GM18505 (cell line): ENCODE data around the gene NEK1.

Experiments used
- ATAC-seq: cut with Tn5 transposase; IDR thresholded peaks from one replicate; pipeline ENCODE4 v1.9.1; 2021; ENCODE audit not compliant: unreplicated experiment
- POLR2A ChIP-seq: IDR thresholded peaks from 4 replicates; pipeline ENCODE4 v1.6.1; 2011; ENCODE audit warnings: borderline replicate concordance; ENCODE audit not compliant: insufficient read depth, insufficient read length; ENCODE audit errors: extremely low read depth

Gene NEK1, protein sequence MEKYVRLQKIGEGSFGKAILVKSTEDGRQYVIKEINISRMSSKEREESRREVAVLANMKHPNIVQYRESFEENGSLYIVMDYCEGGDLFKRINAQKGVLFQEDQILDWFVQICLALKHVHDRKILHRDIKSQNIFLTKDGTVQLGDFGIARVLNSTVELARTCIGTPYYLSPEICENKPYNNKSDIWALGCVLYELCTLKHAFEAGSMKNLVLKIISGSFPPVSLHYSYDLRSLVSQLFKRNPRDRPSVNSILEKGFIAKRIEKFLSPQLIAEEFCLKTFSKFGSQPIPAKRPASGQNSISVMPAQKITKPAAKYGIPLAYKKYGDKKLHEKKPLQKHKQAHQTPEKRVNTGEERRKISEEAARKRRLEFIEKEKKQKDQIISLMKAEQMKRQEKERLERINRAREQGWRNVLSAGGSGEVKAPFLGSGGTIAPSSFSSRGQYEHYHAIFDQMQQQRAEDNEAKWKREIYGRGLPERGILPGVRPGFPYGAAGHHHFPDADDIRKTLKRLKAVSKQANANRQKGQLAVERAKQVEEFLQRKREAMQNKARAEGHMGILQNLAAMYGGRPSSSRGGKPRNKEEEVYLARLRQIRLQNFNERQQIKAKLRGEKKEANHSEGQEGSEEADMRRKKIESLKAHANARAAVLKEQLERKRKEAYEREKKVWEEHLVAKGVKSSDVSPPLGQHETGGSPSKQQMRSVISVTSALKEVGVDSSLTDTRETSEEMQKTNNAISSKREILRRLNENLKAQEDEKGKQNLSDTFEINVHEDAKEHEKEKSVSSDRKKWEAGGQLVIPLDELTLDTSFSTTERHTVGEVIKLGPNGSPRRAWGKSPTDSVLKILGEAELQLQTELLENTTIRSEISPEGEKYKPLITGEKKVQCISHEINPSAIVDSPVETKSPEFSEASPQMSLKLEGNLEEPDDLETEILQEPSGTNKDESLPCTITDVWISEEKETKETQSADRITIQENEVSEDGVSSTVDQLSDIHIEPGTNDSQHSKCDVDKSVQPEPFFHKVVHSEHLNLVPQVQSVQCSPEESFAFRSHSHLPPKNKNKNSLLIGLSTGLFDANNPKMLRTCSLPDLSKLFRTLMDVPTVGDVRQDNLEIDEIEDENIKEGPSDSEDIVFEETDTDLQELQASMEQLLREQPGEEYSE (N-terminal part only)

DNA sequence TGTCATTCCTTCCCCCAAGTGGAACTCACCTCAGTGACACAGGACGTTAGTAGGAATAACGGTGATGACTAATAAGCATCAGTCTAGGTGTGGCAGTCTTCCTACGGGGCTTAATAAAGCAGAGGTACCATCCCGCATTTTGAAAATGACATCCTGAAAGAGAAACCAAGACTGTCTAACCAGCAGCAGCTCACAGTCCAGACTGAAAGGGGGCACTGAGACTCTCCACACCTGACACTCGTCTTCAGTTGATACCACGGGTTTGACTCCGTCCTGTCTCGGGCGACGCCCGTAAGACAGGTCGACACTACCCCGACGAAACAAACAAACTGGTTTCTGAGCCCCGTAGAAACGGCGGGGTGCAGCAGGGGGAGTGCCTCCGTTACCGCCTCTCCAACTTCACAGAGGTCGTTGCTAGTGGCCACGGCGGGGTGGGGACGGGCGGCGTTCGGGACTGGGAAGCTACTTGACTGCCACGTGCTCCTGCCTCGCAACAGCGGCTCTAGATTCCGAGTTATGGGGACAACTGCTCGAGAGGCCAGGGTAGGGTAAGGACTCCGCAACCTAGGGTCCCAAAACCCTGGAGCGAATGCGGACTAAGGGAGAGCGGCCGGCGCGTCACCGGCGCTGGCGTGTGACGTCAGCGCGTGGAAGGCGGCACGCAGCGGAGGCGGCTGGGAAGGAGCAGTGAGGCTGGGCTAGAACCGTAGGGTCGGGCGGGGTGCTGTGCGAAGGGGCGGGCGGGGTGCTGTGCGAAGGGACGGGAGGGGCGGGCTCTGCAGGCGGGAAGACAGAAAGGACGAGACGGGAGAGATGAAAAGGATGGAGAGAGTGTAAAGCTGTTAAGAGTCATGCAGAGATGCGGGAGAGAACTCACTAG is at the start of gene NEK1:
Gene NEK1 (minus strand): TSS at position 593 of the 880 bp plus-strand sequence. CDS start 9,953 bp downstream, outside the sequence.
- peak; percentile 95 for TF ChIP-seq POLR2A
- ATAC-seq = peak; percentile 94

DNA sequence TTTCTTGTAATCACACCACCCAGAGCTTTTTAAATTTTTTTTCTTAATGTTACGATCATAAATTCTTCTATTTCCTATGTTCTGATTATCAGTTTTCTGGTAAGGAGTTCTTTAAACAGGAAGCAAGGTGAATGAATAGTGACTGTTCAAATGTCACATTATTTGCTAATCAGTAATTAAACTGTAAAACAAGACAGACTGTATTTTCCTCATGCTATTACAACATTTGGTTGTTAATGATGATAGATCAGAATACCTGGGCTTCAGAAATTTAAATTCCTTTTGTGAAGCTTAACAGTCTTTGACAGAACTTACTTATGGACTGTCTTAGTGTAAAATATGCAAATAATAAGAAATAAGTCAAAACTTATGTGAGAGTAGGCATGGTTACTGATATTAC is 49.4 kb upstream of the NEK1 start:
- ATAC-seq = no peak
- TF ChIP-seq POLR2A = no peak

DNA sequence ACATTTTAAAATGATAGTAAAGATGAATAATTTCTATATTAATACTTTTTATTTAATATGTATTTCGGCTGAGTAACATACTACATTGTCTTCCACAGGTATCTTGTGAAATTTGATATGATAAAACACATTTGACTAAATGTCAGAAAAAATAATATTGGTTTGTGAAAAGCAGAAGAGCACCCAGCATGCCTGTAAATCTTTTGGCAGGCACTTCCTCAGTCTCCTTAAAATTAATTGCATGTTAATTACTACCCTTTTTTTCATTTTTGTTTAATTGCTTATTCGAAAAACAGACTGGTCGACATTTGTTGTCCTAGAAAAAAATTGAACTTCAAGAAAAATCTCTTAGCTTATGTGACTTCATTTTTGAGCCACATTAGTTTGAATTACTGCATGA is 48.5 kb upstream of the NEK1 start:
- no peak for ATAC-seq
- TF ChIP-seq POLR2A = no peak

DNA sequence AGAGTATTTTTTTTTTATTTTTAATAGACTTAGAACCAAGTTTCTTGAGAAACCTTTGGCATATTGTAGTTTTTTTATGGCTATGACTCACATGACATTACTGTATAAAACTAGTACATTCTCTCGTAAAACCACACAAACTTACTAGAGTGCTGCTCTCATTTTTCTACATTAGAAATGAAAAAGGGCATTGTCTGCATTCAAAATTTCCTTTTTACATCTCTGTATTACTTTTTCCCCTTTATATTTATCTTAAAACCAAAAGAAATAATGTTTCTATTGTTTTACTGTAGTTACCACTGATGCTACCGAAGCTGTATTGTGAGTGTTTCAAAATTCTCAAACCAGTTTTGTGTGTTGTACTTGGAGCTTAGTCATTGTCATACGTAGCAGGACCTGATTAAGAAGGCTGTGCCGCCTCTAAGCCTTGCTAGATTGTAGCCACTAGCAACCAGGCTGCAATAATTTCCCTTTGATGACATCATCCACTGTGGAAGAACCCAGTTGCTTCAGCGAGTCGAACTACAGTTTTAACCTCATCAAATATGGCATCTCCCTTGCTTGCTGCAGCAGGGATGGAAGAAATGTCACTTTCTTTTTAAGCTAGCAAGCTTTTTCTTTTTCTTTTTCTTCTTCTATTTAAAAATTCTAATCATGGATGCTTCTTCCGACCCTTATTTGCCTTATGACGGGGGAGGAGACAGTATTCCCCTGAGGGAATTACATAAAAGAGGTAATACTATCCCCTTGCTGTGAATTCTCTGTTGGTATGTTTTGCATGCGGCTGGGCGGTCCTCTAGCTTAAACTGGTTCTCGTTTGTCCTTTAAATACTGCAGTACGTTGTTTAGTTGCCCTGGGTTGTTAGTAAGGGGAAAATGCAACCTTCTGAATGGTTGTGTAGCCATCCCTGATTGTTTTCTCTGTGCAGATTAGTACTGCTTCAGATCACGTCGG is 47.6 kb upstream of the NEK1 start:
- peak; percentile 98 for ATAC-seq
- peak; percentile 18 for TF ChIP-seq POLR2A

DNA sequence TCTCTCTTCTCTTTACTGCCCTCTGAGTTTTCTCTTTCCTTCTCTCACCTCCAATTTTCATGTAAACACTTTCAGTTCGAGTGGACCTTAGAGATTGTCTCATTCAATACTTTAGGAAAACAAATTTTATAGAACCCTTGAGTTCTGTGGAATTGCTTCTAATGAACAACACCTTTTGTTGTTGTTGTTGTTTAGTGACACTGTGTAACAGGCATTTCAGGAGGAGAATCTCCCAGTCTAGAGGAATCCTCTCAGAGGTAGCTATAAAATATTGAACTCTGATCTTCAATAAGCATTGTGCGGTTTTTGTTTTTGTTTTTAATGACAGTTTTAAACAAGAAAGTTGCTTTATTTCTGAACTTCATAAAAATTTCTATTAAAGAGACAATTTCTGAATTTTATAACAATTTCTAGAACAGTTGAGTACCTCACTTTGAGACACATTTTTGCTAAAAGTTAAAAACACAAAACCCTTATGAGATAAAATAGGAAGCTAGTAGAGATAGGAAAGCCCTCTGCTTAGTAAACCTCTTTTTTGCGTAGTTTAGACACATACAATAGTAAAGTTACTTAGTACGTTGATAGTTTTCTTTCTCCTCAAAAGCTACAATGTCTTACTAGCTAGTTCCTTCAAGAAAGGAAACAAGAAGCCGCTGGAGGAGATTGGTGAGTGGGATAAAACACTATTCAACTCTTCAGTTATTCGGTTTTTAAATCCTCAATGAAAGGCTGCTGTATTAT is 46.8 kb upstream of the NEK1 start:
- ATAC-seq = no peak

DNA sequence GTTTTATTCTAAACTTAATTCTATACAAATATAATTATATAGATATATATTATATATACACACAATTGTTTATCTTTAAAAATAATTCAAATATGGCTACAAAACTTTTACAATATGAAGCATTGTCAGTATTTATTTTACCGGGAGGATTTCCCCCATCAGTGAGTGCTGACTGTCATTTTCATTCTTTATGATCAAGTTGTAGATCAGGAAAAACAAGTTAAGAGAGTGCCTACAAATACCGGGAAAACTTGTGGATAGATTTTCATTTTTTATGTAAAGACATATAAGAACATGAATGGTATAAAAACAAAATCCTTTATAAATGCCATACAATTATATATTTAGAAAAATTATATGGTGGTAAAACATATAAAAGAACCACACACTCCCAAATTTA is 45.8 kb upstream of the NEK1 start:
- ATAC-seq = no peak
- no peak for TF ChIP-seq POLR2A

More for the DNA sequence above, 46.8 kb upstream of the NEK1 start:
- TF ChIP-seq POLR2A = no peak

DNA sequence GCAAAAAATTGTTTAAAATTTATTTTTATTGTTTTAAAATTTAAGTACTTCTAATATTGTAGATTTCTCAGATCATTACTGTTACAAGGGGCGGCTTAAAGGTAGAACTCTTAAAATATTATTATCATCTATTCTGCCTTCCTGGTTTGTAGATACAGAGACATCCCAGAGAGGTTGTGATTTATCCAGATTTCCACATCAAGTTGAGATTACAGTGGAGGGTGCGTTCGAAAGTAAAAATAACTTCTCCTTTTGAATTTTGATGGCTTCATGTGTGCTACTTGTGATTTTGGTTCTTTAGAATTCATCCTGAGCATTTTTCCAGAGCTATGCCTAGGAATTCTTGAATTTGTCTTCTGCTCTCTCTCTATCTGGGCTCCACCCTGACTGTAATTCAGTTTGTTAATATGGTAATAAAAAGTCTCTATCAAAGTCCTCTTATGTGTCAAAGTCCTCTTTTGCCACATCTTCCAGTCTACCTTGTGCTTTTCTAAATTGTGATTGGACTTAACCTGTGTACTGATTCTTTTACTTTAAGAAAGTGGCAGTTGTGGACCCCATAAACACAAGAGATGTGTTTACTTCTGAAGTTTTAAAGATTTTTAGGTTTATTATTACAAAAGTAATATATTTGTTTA is 45.2 kb upstream of the NEK1 start:
- ATAC-seq = no peak
- no peak for TF ChIP-seq POLR2A

DNA sequence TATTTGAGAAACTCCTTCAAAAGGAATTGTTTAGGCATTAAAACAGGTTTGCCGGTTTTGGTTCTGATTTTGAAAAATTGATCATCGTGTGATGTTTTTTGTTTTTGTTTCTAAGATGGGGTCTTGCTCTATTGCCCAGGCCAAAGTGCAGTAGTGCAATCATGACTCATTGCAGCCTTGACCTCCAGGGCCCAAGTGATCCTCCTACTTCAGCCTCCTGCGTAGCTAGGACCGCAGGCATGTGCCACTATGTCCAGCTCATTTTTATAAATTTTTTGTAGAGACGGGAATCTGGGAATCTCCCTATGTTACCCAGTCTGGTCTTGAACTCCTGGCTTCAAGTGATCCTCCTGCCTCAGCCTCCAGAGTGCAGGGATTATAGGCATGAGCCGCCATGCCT is 43.0 kb upstream of the NEK1 start:
- no peak for ATAC-seq
- TF ChIP-seq POLR2A = no peak

DNA sequence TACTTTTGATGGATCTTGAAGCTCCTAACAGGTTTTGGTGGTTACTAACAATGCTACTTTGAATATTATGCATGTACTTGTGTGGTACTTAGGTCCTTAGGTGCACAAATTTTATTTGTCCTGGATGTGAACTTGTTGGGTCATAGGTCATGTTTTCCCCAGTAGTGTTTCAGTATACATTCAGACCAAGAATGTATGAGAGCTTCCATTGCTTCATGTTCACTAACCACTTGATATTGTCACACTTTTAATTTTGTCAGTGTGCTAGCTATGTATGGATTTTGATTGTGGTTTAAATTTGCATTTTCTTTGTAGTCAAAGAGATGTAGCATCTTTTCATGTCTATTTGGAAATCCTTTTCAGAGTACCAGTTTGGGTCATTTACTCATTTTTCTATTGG is 40.2 kb upstream of the NEK1 start:
- no peak for ATAC-seq

DNA sequence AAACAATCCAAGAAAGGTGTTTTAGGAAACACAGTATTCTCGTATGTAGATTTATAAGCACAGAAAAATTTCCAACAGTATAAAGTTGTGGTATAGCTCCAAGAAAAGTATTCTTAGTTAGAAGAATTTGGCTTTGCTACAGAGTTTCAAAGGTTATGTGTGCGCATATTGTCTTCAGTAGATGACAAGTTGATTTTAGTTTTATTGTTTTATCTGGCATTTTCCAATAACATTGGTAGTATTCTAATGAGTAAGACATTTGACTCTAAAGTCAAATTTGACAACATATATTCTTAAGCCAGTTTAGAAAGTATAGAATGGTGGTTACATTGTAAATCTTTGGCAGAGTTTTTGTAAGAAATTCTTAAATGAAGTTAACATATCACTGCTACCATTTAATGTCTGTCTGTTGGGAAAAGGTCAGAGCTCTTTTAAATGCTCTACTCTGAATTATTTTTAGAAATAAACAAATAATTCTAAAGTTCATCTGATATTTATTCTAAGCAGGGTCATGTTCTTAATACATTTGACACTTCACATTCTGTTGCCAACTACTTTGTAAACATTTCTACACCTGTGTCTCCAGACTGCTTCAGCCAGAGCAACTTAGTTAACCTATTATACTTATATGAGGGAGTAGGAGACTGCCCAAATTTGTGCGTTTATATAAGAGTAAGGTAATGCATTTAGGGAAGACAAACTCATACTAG is 38.0 kb upstream of the NEK1 start:
- no peak for TF ChIP-seq POLR2A
- no peak for ATAC-seq

More for the DNA sequence above, 40.2 kb upstream of the NEK1 start:
- no peak for TF ChIP-seq POLR2A
